HG03571 (cell line): ENCODE data around the gene ZER1.
"Not testable (repeated sequence)": the region's sequence is repeated elsewhere in the genome, so short reads cannot be mapped to it uniquely, and the experiment has no call there.

ENCODE experiments used
- ATAC-seq: cut with Tn5 transposase; IDR thresholded peaks from one replicate; pipeline ENCODE4 v1.9.1; 2021; ENCODE audit not compliant: unreplicated experiment

Gene ZER1

DNA sequence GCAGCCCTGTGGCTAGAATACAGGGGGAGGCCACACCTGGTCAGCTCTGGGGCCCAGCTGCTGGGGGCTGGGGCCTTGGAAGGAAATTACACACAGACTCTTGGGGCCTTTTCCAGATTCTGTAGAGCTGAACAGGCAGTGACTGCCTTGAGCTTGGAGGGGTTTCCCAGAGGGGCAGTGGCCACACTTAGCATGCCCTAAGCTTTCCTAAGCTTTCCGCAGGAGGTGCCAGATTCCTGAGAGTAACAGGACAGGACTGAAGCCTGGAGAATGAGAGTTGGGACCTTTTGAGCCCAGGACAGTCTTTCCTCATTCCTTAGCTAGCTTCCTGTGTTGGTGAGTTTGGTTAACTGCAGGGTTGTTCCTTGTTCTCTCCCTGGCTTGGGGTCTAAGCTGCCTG, 16.7 kb upstream of the ZER1 start:
- no peak for ATAC-seq

- no peak for ATAC-seq
These were observed 15.9 kb upstream of the ZER1 start for GRCh38 chr9:128787659-128788058.

DNA sequence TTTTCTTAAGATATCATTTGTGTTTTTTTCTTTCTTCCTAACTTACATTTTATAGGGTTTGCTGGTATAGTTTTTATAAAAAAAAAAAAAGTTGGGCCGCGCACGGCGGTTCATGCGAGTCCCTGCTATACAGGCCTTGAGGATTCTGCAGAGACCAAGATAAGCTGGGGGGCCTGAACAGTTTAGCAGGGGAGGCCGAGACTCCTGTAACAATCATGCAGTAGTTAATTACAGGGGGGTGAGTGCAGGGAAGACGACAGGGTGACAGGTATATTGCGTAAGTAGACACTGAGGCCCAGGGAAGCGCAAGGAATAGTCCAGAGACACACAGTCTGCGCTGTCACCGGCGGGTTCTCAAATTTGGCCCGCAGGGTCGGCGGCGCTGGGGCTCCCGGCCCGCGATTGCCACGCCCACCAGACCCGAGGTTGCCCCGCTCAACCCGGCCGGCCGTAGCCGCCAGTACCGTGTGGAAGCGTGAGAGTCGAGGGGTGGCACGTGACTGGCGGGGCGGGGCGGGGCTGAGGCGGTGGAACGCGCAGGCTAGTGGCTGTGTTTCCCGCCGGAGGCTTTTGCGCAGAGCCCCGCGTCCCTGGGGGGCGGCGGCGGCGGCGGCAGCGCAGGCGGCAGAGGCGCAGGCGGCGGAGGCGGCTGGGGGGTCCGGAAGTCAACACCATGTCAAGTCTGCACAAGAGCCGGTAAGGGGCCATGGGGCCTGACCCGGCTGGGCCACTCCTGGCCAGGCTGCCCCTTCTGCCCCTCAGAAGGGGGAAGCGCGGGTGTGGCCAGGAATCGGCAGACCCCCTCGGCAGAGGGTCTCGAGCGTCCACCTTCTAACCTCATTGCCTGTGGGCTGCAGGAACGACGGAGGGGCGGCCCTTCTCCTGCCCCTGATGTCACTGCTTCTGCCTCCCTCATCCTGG, 15.2 kb upstream of the ZER1 start, which contains the start of gene TBC1D13:
TBC1D13 (plus strand) TSS at position 573 of the 921 bp plus-strand sequence; CDS start at position 674, 101 bp downstream.
- peak; percentile 81 for ATAC-seq

DNA sequence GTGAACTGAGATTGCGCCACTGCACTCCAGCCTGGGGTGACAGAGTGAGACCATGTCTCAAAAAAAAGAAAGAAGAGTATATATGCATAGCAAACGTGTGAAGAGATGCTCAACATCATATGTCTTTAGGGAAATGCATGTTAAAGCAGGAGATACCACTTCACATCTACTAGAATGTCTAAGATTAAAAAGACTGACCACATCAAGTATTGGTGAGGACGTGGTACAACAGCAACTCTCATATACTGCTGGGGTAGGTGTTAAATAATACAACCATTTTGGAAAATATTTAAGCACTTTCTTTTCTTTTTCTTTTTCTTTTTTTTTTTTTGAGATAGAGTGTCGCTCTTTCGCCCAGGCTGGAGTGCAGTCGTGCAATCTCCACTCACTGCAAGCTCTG, 13.7 kb upstream of the ZER1 start:
- no peak for ATAC-seq

DNA sequence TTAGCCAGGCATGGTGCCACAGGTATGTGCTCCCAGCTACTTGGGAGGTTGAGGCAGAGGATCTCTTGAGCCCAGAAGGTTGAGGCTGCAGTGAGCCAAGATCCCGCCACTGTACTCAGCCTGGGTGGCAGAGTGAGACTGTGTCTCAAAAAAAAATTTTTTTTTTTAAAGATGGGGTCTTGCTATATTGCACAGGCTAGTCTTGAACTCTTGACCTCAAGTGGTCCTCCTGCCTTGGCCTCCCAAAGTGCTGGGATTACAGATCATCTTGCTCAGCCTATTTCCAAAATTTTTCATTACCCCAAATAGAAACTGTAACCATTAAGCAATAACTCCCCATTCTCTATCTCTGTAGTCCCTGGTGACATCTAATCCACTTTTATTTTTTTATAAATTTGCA, 10.9 kb upstream of the ZER1 start:
- no peak for ATAC-seq

DNA sequence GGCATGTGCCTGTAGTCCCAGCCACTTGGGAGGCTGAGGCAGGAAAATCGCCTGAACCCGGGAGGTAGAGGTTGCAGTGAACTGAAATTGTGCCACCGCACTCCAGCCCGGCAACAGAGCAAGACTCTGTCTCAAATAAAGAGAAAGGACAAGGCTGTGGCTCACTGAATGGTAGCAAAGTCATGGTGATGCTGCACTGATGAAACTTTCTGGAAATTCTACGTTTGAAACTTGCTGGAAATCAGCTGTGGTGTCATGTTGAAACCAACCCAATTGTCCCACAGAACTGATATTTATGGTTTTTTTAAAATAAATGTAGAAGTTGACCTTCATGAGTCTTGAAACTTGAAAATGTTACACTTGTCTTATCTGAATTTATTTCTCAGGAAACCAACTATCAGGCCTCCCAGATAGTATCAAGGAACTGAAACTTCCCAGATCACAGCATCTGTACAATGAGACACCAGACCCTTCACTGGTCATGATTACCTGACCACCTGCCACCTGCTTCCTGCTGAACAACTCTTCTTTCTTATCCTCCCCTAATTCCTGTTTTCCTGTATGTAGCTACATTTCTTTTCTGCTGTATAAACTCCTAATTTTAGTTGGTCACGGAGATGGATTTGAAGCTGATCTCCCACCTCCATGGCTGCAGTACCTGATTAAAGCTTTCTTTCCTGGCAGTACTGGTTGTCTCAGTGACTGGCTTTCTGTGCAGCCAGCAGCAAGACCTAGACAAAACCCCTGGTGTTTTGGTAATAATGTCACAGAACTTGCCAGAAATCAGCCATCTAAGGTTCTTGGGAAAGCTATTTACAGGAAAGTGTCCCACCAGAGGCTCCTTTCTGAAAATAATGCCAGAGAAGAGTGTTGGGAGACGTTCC, 9.7 kb upstream of the ZER1 start:
- no peak for ATAC-seq

DNA sequence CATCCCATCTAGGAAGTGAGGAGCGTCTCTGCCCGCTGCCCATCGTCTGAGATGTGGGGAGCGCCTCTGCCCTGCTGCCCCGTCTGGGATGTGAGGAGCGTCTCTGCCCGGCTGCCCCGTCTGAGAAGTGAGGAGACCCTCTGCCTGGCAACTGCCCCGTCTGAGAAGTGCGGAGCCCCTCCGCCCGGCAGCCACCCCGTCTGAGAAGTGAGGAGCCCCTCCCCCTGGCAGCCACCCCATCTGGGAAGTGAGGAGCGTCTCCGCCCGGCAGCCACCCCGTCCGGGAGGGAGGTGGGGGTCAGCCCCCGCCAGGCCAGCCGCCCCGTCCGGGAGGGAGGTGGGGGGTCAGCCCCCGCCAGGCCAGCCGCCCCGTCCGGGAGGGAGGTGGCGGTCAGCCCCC, 8.4 kb upstream of the ZER1 start:
- ATAC-seq, result not testable (repeated sequence)

GRCh38 chr9:128774804-128775203, 3.1 kb upstream of the ZER1 start:
- ATAC-seq, result no peak

GRCh38 chr9:128773049-128773448, 1.3 kb upstream of the ZER1 start:
- no peak for ATAC-seq

DNA sequence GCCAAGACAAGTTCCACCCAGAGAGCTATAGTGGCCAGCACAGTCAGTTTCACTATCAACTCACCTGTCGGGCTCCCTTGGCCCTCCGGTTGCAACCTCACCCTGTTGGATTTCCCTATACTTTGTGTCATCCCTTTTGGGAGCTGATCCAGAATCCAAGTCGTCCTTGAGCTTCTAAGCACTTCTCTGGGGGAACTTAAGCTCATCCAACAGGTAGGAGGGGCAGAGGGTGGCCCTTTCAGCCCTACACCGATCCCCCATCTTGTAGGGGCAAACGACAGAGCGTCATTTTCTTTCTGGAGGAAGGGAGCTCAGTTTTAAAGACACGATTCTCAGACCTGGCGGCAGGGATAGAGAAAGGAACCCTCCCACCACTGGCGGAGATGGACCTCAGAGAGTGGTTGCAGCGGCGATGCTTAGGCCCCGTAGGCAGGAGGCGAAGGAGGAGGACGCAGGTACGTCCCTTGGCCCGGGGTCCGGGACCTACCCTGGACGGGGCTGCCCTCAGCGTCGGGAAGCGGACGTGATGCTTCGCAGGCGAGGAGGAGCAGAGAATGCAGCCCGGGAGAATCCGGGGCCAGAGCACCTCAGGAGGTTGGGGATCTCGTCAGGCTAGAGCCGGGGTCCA, 519 bp downstream of the ZER1 start:
- peak; percentile 13 for ATAC-seq

DNA sequence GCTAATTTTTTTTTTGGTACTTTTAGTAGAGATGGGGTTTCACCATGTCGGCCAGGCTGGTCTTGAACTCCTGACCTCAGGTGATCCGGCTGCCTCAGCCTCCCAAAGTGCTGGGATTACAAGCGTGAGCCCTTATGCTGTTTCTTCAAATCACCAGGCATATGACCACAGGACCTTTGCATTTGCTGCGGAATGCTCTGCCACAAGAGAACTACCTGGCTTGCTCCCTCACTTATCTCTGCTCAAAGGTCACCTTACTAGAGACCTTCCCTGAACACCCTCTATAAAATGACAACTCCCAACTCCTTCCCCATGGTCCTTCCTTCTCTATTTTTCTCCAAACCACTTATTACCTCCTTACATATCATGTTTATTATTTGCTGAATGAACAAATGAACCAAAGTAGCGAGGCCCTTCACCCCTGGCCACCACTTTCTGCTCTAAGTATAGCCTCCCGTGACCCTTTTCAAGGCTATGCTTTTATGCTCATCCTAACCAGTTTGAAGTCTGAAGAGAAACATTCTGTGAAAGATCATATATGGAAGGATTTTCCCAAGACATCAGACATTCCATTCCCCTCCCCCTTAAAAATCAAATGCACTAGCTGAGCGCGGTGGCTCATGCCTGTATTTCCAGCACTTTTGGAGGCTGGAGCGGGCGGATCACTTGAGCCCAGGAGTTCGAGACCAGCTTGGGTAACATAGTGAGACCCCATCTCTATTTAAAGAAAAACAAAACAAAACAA, 1.3 kb downstream of the ZER1 start:
- no peak for ATAC-seq

- no peak for ATAC-seq
These were observed 3.1 kb downstream of the ZER1 start for GRCh38 chr9:128768606-128769005.

DNA sequence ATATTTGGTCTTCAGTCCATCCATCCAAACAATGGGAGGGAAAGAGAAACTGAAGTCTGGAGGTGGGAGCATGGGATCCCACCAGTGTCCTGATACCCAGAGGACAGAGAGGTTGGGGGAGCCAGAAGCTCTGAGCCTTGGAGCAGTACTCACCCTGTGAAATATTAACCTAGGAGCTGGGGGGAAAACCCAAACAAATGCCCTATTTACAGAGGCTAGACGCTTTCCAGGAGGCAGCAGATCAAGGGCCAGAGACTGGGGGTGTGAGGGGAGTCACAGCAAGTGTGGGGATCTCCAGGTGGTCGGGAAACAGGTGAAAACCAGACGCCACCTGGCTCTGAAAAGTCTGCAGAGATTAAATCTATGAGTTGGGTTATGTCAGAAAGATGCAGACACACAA, 6.2 kb downstream of the ZER1 start:
- ATAC-seq, result no peak

GRCh38 chr9:128764361-128764760, 7.4 kb downstream of the ZER1 start:
- no peak for ATAC-seq

GRCh38 chr9:128762671-128763449, 8.9 kb downstream of the ZER1 start:
- no peak for ATAC-seq

- ATAC-seq, result no peak
These were observed 14.1 kb downstream of the ZER1 start for GRCh38 chr9:128757602-128758001.

GRCh38 chr9:128753627-128754026, 18.1 kb downstream of the ZER1 start:
- ATAC-seq, result no peak

- no peak for ATAC-seq
These were observed 20.7 kb downstream of the ZER1 start for GRCh38 chr9:128750926-128751595.

GRCh38 chr9:128747241-128747640, 24.5 kb downstream of the ZER1 start:
- ATAC-seq, result no peak
